Measurements from ENCODE around the gene CFAP58. TPM values are rescaled to one million over a fixed set of nuclear protein-coding genes. Genes with fewer than 3 reads are reported as not detected.

CFAP58 gene
- polyA plus RNA-seq, 3 donors, result 0.16 TPM; not detected in 2

GRCh38 chr10:104371753-104372152 lies 18.1 kb downstream of the CFAP58 start:
- Histone ChIP-seq H3K27me3 (ENCODE audit: control insufficient read depth in 2 of 2, insufficient read depth in 2 of 2, low read length in 2 of 2) (no peaks in the 10 kb centered on the region), H3K27ac (ENCODE audit: low read depth in 1 of 2, low read length in 2 of 2) (no peak overlapping the region), H3K4me2 (replicated peaks; ENCODE audit: extremely low read depth, low read length, poor library complexity, severe bottlenecking) (no peak overlapping the region), H3K79me2 (ENCODE audit: insufficient read depth, low read length) (no peaks in the 10 kb centered on the region), H2AFZ (ENCODE audit: insufficient read depth, low read depth, low read length, poor library complexity, severe bottlenecking) (no peak overlapping the region), H3K4me3 (replicated peaks in 1 of 3; ENCODE audit: low read depth in 2 of 3, low read length in 3 of 3) (no peak overlapping the region), H3K9ac (ENCODE audit: insufficient read depth, low read length, poor library complexity, severe bottlenecking) (no peak overlapping the region), H3K4me1 (ENCODE audit: control insufficient read depth in 1 of 2, insufficient read depth in 2 of 2, low read length in 2 of 2) (no peaks in the 10 kb centered on the region), H4K20me1 (ENCODE audit: insufficient read depth, low read length) (no peaks in the 10 kb centered on the region), H3K9me3 (replicated peaks in 1 of 2; ENCODE audit: control insufficient read depth in 1 of 2, insufficient read depth in 1 of 2, low read length in 2 of 2) (peaks cover 12 to 13% of the 10 kb centered on the region in 2 donors), H3K36me3 (replicated peaks in 1 of 2; ENCODE audit: control insufficient read depth in 1 of 2, insufficient read depth in 2 of 2, low read length in 2 of 2) (no peaks in the 10 kb centered on the region)
- intact Hi-C loops (cut with micrococcal nuclease), result no loop called here
- no CpG with 5 or more reads among the region's 6 CpGs for WGBS (ENCODE audit: insufficient coverage)
- peaks cover 0 to 10% (median 2%) of the 10 kb centered on the region in 3 donors for H3K27me3 Mint-ChIP-seq (ENCODE audit: low read depth in 3 of 3)
- no peaks in the 10 kb centered on the region for H3K36me3 Mint-ChIP-seq
- H3K27ac Mint-ChIP-seq, result no peak overlapping the region
- H3K4me1 Mint-ChIP-seq, result no peaks in the 10 kb centered on the region
- no peak for TF ChIP-seq CTCF (IDR thresholded peaks at IDR 0.05)
- DNase-seq, result no peak
- no peak overlapping the region for H3K4me3 Mint-ChIP-seq
- peaks cover 0 to 15% (median 11%) of the 10 kb centered on the region in 7 donors for H3K9me3 Mint-ChIP-seq

- H2AFZ ChIP-seq (ENCODE audit: insufficient read depth, low read depth, low read length, poor library complexity, severe bottlenecking), result no peak overlapping the region
- H4K20me1 ChIP-seq (ENCODE audit: insufficient read depth, low read length), result no peaks in the 10 kb centered on the region
- no peak overlapping the region for H3K4me3 ChIP-seq (replicated peaks in 1 of 3; ENCODE audit: low read depth in 2 of 3, low read length in 3 of 3)
- no peaks in the 10 kb centered on the region for H3K79me2 ChIP-seq (ENCODE audit: insufficient read depth, low read length)
- H3K9me3 Mint-ChIP-seq, result peaks cover 0 to 15% (median 11%) of the 10 kb centered on the region in 7 donors
- intact Hi-C loops (cut with micrococcal nuclease), result no loop called here
- no peak overlapping the region for H3K27ac ChIP-seq (ENCODE audit: low read depth in 1 of 2, low read length in 2 of 2)
- no peak overlapping the region for H3K9ac ChIP-seq (ENCODE audit: insufficient read depth, low read length, poor library complexity, severe bottlenecking)
- H3K36me3 Mint-ChIP-seq, result no peaks in the 10 kb centered on the region
- H3K9me3 ChIP-seq (replicated peaks in 1 of 2; ENCODE audit: control insufficient read depth in 1 of 2, insufficient read depth in 1 of 2, low read length in 2 of 2), result peaks cover 12 to 13% of the 10 kb centered on the region in 2 donors
- no CpG with 5 or more reads among the region's 1 CpG for WGBS (ENCODE audit: insufficient coverage)
- no peaks in the 10 kb centered on the region for H3K36me3 ChIP-seq (replicated peaks in 1 of 2; ENCODE audit: control insufficient read depth in 1 of 2, insufficient read depth in 2 of 2, low read length in 2 of 2)
- no peak overlapping the region for H3K4me2 ChIP-seq (replicated peaks; ENCODE audit: extremely low read depth, low read length, poor library complexity, severe bottlenecking)
- no peak overlapping the region for H3K27ac Mint-ChIP-seq
- no peaks in the 10 kb centered on the region for H3K4me1 Mint-ChIP-seq
- DNase-seq, result no peak
- peaks cover 5 to 11% (median 9%) of the 10 kb centered on the region in 3 donors for H3K27me3 Mint-ChIP-seq (ENCODE audit: low read depth in 3 of 3)
- H3K27me3 ChIP-seq (ENCODE audit: control insufficient read depth in 2 of 2, insufficient read depth in 2 of 2, low read length in 2 of 2), result peaks cover 0 to 3% of the 10 kb centered on the region in 2 donors
- H3K4me1 ChIP-seq (ENCODE audit: control insufficient read depth in 1 of 2, insufficient read depth in 2 of 2, low read length in 2 of 2), result no peaks in the 10 kb centered on the region
- no peak for TF ChIP-seq CTCF (IDR thresholded peaks at IDR 0.05)
- H3K4me3 Mint-ChIP-seq, result no peak overlapping the region
Observed at GRCh38 chr10:104374591-104374990, 21.0 kb downstream of the CFAP58 start.
